T1000 (cell line): ENCODE data around the gene DAAM1.

ENCODE experiments used
- DNase-seq: peaks from one replicate; lab custom pipeline; 2025; ENCODE audit warnings: mixed read lengths; lab: John Stamatoyannopoulos, UW

The DAAM1 gene

GRCh38 chr14:59341858-59342477 is 153.5 kb downstream of the DAAM1 start:
- DNase-seq = no peak

GRCh38 chr14:59342516-59343484 is 154.3 kb downstream of the DAAM1 start:
- DNase-seq = no peak

GRCh38 chr14:59343585-59343984 is 155.1 kb downstream of the DAAM1 start:
- no peak for DNase-seq

DNA sequence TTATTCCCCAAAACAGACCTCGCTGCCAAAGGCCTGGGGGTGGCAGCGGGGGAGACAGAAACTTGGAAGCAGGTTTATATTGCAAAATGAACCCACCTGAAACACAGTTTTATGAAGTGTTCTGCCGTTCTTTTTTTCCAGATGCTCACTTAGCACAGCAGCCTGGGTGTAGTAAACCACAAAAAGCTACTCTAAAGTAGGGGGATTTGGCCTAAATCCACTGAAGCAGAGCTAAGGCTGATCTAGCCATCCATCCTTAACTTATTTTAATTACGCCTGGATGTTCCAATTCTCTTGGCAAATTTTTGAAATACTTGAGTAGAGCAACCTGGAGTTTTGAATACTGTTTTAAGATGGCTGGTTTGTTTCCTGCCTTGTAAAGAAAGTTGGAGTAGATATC is 155.5 kb downstream of the DAAM1 start:
- DNase-seq = no peak

GRCh38 chr14:59344691-59345455 is 156.4 kb downstream of the DAAM1 start:
- DNase-seq = no peak

- DNase-seq = no peak
These were observed 157.9 kb downstream of the DAAM1 start for GRCh38 chr14:59346329-59346728.

DNA sequence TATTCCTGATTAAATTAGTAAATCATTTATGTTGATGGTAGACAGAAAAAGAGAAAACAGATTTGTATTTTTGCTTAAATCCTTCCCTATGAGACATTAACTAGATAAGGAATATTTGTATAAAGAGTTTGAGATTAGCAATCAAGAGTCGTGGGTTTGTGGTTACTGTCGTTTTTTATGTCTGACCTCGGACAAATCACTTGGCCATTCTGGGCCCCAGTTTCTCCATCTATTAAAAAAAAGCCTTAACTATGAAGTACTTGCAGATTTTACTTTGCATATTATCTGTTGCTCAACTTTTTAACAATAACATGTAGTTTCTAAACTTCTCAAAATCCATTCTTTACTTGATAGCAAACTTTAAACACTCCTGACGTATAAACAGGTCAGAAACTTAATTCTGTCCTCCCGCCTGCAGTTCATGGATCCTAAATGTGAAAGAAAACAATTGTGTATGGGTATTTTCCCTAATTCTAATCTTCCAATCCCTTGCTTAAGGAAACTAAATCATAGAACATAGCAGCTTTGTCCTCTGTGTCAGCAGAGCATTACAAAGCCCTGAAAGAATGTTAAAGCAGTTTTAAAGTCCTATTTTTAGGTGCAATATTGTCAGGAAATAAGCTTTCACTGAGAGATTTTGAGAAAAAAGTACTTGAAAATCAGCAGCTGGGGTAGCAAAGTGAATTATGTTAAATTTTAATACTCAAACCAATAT is 158.5 kb downstream of the DAAM1 start:
- DNase-seq = no peak

DNA sequence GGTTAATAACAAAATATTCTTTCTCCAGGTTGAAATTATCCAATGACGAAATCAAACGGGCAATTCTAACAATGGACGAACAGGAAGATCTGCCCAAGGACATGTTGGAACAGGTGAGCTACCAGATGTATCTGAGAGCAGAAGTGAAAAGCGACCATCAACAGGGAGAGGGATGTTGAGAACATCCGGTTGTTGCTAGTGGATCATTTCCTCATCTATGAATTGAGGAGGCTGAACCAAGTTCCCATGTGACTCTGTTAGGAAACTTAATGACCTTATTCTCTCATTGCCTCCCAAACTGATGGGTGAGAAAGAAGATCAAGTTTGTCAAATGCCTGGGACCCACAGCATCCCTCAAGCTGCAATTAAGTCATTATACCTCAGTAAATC is 159.0 kb downstream of the DAAM1 start:
- DNase-seq = no peak

DNA sequence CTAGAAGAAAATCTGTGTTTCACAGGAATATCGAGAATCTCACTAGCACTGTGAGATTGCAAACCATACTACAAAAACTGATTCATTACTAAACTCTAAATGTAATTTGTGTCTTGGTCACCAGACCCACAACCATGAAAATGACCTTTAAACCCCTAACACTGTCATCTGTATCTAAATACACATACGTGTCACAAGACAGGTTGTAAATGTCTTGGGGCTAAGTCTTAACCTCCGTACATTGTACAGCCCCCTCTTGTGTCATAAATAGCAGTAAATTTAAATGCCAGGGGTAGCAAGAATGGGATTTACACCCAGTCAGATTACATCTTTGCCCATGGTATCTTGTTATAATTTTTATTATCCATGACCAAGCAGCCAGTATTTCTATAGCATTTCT is 159.4 kb downstream of the DAAM1 start:
- DNase-seq = no peak

DNA sequence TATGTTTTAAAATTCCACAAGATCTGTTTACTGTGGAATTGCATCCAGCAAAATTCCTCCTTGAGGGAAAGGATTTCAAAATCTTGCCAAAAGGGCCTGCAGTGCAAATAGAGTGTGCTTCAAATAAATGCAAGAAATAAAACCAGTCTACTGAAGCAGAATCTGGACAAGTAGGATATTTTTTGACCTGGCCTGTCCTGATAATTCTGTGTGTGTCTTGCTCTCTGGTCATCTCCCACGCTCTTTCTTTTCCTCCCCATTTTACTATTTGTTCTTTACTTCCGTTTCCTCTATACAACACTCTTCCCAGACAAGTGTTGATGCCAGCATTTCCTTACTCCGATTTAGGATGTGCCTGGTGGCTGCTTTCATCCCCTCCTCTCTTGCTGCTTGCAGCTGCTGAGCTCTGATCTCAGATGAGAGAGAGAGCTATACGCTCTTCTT is 160.8 kb downstream of the DAAM1 start:
- DNase-seq = no peak

- DNase-seq = no peak
These were observed 164.5 kb downstream of the DAAM1 start for GRCh38 chr14:59352961-59353360.

DNA sequence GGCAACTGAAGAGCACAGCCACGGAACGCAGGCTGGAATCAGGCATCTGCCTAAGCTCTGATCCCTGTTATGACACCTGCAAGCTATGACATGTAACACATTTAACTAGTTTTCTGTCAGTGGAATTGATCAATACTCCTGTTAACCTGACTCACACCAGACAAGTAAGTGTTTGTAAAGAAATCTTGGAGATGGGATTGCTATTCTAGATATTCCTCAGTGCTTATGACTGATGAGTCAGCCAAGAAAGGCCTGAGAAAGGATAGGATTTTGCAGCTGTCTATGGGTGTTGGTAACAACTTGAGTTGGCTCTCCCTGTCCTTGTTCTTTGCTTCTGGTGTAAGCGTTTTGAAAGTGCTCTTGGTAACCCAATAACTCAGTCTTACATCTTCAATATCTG is 166.2 kb downstream of the DAAM1 start:
- no peak for DNase-seq

DNA sequence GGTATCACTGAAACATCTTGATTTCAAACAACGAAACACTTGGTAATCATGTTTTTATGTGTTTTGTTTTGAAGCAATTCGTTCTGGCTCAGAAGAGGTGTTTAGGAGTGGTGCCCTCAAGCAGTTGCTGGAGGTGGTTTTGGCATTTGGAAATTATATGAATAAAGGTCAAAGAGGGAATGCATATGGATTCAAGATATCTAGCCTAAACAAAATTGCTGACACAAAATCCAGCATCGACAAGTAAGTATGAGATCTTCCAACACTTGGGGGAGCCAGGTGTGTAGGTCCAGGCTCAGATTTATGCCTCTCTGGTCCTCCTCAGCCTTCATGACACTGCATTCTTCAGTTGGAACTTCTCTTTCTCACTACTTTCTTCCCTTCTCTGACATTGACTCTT is 166.6 kb downstream of the DAAM1 start:
- DNase-seq = no peak

- DNase-seq = no peak
These were observed 167.8 kb downstream of the DAAM1 start for GRCh38 chr14:59356312-59356711.

DNA sequence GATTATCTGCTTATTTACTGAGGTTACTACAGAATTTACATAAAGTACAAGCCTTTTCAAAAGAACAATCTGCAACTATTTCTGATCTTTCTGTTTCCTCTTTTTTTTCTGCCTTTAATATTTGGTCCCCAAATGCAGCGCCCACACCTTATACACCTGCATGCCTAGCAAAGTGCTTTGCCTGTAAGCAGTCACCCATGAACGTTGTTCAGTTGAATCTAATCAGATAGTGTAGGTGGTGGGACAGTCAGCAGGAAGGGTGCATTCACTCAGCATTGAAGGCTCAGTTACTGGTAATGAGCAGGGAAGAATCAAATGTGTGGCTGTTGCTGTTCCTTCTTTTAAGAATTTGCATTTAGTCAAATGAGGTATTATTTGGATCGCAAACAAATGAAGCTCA is 168.3 kb downstream of the DAAM1 start:
- DNase-seq = no peak

GRCh38 chr14:59358102-59358501 is 169.6 kb downstream of the DAAM1 start:
- DNase-seq = no peak

- no peak for DNase-seq
These were observed 170.3 kb downstream of the DAAM1 start for GRCh38 chr14:59358784-59359183.

- no peak for DNase-seq
These were observed 171.1 kb downstream of the DAAM1 start for GRCh38 chr14:59359431-59360124.

DNA sequence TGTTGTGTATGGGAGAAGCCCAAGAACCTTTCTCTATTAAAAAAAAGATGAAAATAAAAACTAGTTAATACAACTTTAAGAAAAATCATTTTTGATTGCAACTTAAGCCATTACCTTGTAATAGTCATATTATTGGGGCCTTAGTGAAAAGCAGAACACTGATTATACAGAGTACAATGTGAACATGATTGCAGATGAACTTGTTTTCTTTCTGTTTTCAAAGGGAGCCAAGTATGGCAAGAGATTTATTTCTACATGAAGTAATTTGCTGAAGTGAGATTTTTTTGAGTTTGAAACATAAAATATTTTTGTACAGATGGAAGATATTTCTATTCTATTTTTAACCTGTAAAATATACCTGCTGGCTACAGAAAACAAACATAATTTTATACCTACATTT is 171.8 kb downstream of the DAAM1 start:
- no peak for DNase-seq

- DNase-seq = peak; percentile 37
These were observed 172.7 kb downstream of the DAAM1 start for GRCh38 chr14:59360923-59361794.
